Gastrocnemius medialis (tissue), 4 donors: Measurements from ENCODE around the gene CYTH4. TPM values are rescaled to one million over a fixed set of nuclear protein-coding genes. Genes with fewer than 3 reads are reported as not detected.

Source experiments
- ATAC-seq, 2 donors: fragments of 150-250 bp; one replicate each; pipeline ENCODE4 v1.9.1; 2016
- DNase-seq, 2 donors: peaks; one replicate each; pipeline ENCODE4 v3.0.0-alpha.2; 2019
- H3K27ac ChIP-seq, 4 donors: fragments of 200-600 bp; sonication (generic); 1 replicate in 1 of 4; 2 replicates in 3 of 4; pipeline ENCODE4 v1.5.1; 2016 to 2018; ENCODE audit warnings: mild to moderate bottlenecking in 2 of 4, moderate library complexity in 1 of 4
- H3K27me3 ChIP-seq, 3 donors: fragments of 200-600 bp; sonication (generic) in 2 of 3; 1 replicate in 1 of 3; 2 replicates in 2 of 3; pipeline versions ENCODE4 v1.5.1 to v1.6.0; 2016 to 2019; ENCODE audit warnings: mild to moderate bottlenecking in 1 of 3, moderate library complexity in 1 of 3
- H3K36me3 ChIP-seq, 2 donors: fragments of 200-600 bp; sonication (generic) in 1 of 2; one replicate each; pipeline ENCODE4 v1.5.1; 2017 to 2018
- H3K4me1 ChIP-seq, 2 donors: fragments of 200-600 bp; sonication (generic) in 1 of 2; one replicate each; pipeline ENCODE4 v1.5.1; 2016 to 2017; ENCODE audit warnings: mild to moderate bottlenecking in 2 of 2
- H3K4me3 ChIP-seq, 4 donors: fragments of 200-600 bp; sonication (generic) in 3 of 4; 1 replicate in 1 of 4; 2 replicates in 3 of 4; pipeline ENCODE4 v1.5.1; 2016 to 2019; ENCODE audit warnings: mild to moderate bottlenecking in 2 of 4
- H3K9me3 ChIP-seq, 3 donors: fragments of 200-600 bp; sonication (generic) in 2 of 3; 1 replicate in 1 of 3; 2 replicates in 2 of 3; pipeline ENCODE4 v1.5.1; 2016 to 2019
- CTCF ChIP-seq, 5 experiments: fragments of 450-650 bp in 3 of 5; fragments of 200-600 bp in 2 of 5; sonication (generic) in 2 of 5; IDR thresholded peaks in 4 of 5; conservative IDR thresholded peaks in 1 of 5; 1 replicate in 4 of 5; 2 replicates in 1 of 5; pipeline ENCODE4 v1.5.1; 2016 to 2019; ENCODE audit warnings: antibody characterized with exemption in 5 of 5, mild to moderate bottlenecking in 3 of 5, moderate library complexity in 3 of 5
- POLR2A ChIP-seq, 2 donors: fragments of 450-650 bp; IDR thresholded peaks; one replicate each; pipeline ENCODE4 v1.6.1; 2017; ENCODE audit warnings: antibody characterized with exemption in 2 of 2, mild to moderate bottlenecking in 2 of 2, moderate library complexity in 2 of 2
- in situ Hi-C, 4 donors: fragments of 200-750 bp; cut with MboI; loops; one replicate each; pipeline versions ENCODE4 v1.15.0 to v1.8.0; 2017; ENCODE audit warnings: low sequenced_read_pairs in 4 of 4
- intact Hi-C: fragments of 100-400 bp; cut with DNase I; formaldehyde crosslinking; loops from one replicate; pipeline ENCODE4 v1.15.1; 2023; ENCODE audit warnings: low total_unique reads
- total RNA-seq, 4 donors: library from RNA; depleted of rRNA; stranded (reverse); fragments of >200 nt; gene quantifications; one replicate each; pipeline versions ENCODE4 v1.1.0 to v1.2.3, GENCODE V29; 2016

The CYTH4 gene
- total RNA-seq, 4 donors from 2014 or later: 1.7 to 2.2 (median 2.0) TPM; not detected in 1

DNA sequence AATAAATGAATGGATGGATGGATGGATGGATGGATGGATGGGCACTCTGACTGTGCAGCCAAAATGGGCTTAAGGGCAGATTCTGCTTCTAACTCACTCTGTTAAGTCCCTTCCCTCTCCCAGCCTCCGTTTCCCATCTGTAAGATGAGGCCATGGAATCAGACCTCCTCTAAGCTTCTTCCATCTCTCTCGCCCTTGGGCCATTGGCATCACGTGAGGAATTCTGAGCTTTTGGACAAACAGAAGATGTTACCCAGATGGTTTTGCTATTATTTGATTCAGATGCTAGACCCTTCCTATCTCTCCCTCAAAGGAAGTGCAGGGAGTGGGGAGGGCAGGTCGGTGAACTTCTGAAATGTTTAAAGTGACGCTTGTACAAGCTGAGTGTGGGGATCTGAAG is 4.0 kb upstream of the CYTH4 start:
- DNase-seq (no peak), ATAC-seq (no peak)
- Histone ChIP-seq H3K27ac (no peak overlapping the region), H3K4me3 (no peak overlapping the region), H3K27me3 (peaks cover 22 to 48% (median 46%) of the 10 kb centered on the region in 3 donors), H3K4me1 (no peaks in the 10 kb centered on the region), H3K36me3 (no peaks in the 10 kb centered on the region), H3K9me3 (no peaks in the 10 kb centered on the region)
- intact Hi-C loops (no loop called here), in situ Hi-C loops (no loop called here)
- TF ChIP-seq POLR2A (IDR thresholded peaks at IDR 0.05): no peak
- TF ChIP-seq CTCF (IDR thresholded peaks at IDR 0.05 in 4 of 5, conservative IDR thresholded peaks at IDR 0.05 in 1 of 5): no peak

GRCh38 chr22:37279331-37280181 is 2.8 kb upstream of the CYTH4 start:
- H3K36me3 ChIP-seq: no peaks in the 10 kb centered on the region
- H3K9me3 ChIP-seq: no peaks in the 10 kb centered on the region
- no peak overlapping the region for H3K27ac ChIP-seq
- ATAC-seq (no peak), DNase-seq (no peak)
- intact Hi-C loops (no loop called here), in situ Hi-C loops (no loop called here)
- no peak overlapping the region for H3K4me3 ChIP-seq
- H3K27me3 ChIP-seq: peaks cover 30 to 52% (median 50%) of the 10 kb centered on the region in 3 donors
- TF ChIP-seq CTCF (IDR thresholded peaks at IDR 0.05 in 4 of 5, conservative IDR thresholded peaks at IDR 0.05 in 1 of 5) (no peak), POLR2A (IDR thresholded peaks at IDR 0.05) (no peak)
- peaks cover 0 to under 1% of the 10 kb centered on the region in 2 donors for H3K4me1 ChIP-seq

- Histone ChIP-seq H3K27ac (no peak overlapping the region), H3K27me3 (peaks cover 30 to 53% (median 50%) of the 10 kb centered on the region in 3 donors), H3K36me3 (no peaks in the 10 kb centered on the region), H3K9me3 (no peaks in the 10 kb centered on the region), H3K4me3 (no peak overlapping the region), H3K4me1 (peaks cover 0 to 4% of the 10 kb centered on the region in 2 donors)
- in situ Hi-C loops: no loop called here
- no peak for TF ChIP-seq CTCF (IDR thresholded peaks at IDR 0.05 in 4 of 5, conservative IDR thresholded peaks at IDR 0.05 in 1 of 5)
- DNase-seq (no peak), ATAC-seq (no peak)
- intact Hi-C loops: no loop called here
These were observed 1.6 kb upstream of the CYTH4 start for GRCh38 chr22:37280718-37281117.

DNA sequence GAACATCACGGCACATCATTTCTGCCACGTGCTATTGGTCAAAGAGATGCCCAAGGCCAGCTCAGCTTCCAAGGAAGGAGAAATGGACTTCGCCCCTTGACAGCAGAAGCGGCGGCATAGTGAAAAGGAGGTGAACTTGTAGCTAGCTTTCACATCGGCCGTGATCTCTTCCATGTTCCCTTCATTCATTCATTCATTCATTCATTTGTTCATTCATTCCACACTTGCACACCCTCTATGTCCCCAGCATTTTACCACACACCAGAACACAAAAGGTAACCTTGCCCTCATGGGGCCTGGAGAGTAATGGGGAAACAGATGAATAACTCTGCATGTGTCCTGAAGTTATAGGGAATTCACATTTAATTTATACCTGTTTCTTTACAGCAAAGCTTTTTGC is 1.1 kb upstream of the CYTH4 start:
- Histone ChIP-seq H3K36me3 (no peaks in the 10 kb centered on the region), H3K27me3 (peaks cover 30 to 51% (median 50%) of the 10 kb centered on the region in 3 donors), H3K4me1 (peaks cover 0 to 4% of the 10 kb centered on the region in 2 donors), H3K27ac (no peak overlapping the region), H3K9me3 (no peaks in the 10 kb centered on the region), H3K4me3 (no peak overlapping the region)
- no peak for TF ChIP-seq CTCF (IDR thresholded peaks at IDR 0.05 in 4 of 5, conservative IDR thresholded peaks at IDR 0.05 in 1 of 5)
- TF ChIP-seq POLR2A (IDR thresholded peaks at IDR 0.05): no peak
- no peak for DNase-seq
- intact Hi-C loops (no loop called here), in situ Hi-C loops (no loop called here)
- no peak for ATAC-seq
